DMS53 (cell line): ENCODE measurements around the gene EGLN2.
A peak's percentile ranks its signal among the peaks of the same experiment; 100 is the strongest.
"Not testable (repeated sequence)": the region's sequence is repeated elsewhere in the genome, so short reads cannot be mapped to it uniquely, and the experiment has no call there.

Experiments used
- DNase-seq: peaks from one replicate; lab custom pipeline; 2025; lab: John Stamatoyannopoulos, UW

Gene EGLN2

DNA sequence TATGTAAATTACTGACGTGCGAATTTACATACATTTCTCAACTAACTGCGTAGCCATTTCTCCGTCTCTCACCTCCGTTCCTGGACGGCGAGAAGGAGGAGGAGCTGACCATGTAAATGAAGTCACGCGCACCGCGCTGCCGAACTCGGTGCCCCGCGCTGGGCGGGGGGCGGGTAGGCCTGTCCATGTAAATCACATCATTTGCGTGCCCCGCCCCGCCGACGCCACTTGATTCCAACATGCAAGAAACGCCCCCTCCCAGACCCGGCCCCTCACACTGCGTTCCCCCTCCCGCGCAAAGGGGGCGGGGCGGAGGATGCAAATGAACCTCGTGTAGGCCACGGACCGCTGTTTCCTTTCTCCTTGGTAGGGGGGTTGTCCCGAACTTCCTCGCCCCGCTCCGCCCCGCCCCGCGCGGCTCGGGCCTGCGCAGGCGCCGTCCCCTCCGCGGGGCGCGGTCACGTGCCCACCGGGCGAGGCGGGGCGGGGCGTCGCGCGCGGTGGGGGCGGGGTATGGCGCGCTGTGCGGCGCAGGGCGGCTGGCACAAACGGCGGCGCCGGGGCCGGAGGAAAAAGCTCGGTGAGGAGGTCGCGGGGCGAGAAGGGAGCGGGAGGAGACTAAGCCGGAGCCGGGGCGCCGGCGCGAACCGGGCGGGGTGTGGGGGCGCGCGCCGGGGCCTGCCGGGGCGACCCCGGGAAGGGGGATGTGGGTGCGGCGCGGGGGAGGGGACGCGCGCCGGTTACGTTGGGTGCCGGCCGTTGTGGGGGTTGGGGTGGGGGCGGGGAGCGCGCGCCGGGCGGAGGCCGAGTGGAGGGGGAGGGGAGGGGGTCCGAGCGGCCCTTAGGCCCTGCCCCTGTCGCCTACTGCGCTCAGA is at the start of gene EGLN2:
TSS of gene EGLN2 (plus strand) at position 509 of the 875 bp plus-strand sequence. CDS start 1,382 bp downstream, outside the sequence.
- peak; percentile 100 for DNase-seq

- peak; percentile 100 for DNase-seq
Measured at GRCh38 chr19:40750058-40750873, 48.7 kb upstream of the EGLN2 start, which contains the start of gene ACTMAP. Gene ACTMAP (minus strand): TSS chr19:40750477. CDS start chr19:40749803, 674 bp downstream.

DNA sequence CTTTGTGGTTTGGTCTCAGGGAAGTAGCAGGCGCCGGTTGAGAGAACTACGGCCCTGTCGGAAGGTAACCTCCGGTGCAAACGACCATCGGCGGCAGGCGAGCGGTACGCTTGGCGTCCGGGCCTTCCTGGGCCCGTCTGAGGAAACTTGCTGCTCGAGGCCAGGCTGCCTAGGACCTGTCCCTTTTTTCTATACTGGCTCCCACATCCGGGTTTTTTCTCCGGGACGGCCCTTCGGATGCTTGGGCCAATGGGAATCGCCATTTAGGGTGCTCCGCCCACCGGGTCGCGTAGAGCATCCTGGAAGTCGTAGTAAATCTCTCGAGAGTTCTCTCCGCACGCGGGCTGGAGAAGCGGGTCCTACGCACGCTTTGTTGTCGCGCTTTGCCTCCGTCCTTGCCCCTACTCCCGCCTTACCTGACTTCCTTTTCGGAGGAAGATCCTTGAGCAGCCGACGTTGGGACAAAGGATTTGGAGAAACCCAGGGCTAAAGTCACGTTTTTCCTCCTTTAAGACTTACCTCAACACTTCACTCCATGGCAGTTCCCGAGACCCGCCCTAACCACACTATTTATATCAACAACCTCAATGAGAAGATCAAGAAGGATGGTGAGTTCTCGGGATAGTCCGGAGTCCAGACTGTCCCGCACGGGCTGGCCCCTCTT is 48.0 kb upstream of the EGLN2 start, which contains the start of gene SNRPA:
TSS of gene SNRPA (plus strand) at position 330 of the 664 bp plus-strand sequence. CDS start at position 536, 206 bp downstream.
- DNase-seq, result peak; percentile 100

DNA sequence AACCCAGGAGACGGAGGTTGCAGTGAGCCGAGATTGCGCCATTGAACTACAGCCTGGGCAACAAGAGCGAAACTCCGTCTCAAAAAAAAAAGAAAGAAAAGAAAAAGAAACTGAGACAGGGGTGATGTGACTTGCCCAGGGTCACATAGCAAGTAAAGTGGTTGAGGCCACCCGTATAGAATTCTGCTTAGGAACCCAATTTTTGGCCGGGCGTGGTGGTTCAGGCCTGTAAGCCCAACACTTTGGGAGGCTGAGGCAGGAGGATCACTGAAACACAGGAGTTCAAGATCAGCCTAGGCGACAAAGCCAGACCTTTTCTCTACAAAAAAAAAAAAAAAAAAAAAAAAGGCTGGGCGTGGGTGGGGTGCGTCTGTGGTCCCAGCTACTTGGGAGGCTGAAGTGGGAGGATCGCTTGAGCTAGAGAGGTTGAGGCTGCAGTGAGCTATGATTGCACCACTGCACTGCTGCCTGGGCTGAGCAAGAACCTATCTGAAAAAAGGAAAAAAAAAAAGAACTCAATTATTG is 46.7 kb upstream of the EGLN2 start:
- DNase-seq, result no peak

- DNase-seq, result no peak
Measured at GRCh38 chr19:40754611-40755247, 44.3 kb upstream of the EGLN2 start.

- DNase-seq, result no peak
Measured at GRCh38 chr19:40755248-40755624, 43.8 kb upstream of the EGLN2 start.

- DNase-seq, result no peak
Measured at GRCh38 chr19:40755791-40756190, 43.2 kb upstream of the EGLN2 start.

DNA sequence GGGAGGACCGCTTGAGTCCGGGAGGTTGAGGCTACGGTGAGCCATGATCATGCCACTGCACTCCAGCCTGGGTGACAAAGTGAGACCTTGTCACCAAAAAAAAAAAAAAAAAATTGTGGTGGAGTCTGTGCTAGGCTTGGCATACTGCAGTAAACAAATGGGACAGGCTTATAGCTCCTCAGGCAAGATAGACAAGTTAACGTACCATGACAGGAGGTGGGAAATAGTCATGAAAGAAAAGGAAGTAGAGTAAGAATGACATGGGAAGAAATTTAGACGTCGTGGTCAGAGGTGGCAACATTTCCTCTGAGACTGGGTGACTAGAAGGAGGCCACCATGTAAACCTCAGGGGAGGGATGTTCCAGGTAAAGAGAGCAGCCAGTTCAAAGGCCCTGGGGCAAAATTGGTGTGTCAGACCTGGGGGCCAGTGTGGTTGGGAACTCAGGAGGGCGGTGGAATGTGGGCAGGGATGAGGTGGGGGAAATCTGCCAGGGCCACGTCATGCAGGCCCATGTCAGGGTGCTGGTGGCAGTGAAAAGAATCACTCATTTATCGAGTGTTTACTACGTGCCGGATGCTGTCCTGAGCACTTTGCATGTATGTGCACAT is 42.4 kb upstream of the EGLN2 start:
- no peak for DNase-seq

- no peak for DNase-seq
Measured at GRCh38 chr19:40758491-40758890, 40.5 kb upstream of the EGLN2 start.

GRCh38 chr19:40759352-40759751 is 39.6 kb upstream of the EGLN2 start:
- DNase-seq, result no peak

- DNase-seq, result no peak
Measured at GRCh38 chr19:40762754-40763470, 36.1 kb upstream of the EGLN2 start.

DNA sequence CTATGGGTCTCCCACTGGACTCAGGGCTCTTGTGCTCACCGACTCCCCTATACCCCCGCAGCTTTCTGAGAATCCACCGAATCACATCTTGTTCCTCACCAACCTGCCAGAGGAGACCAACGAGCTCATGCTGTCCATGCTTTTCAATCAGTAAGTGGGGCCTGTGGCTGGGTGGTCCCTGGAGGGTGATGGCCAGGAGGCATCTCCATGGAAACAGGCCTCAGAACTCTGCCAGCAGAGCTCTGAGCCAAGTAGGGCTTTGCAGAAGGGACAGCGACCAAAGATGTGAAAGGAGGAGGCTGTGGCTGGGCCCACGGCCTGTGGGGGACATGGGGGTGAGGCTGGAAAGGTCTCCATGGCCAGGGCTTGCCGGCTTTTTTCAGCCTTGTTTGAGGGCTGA is 35.5 kb upstream of the EGLN2 start:
- DNase-seq, result no peak

DNA sequence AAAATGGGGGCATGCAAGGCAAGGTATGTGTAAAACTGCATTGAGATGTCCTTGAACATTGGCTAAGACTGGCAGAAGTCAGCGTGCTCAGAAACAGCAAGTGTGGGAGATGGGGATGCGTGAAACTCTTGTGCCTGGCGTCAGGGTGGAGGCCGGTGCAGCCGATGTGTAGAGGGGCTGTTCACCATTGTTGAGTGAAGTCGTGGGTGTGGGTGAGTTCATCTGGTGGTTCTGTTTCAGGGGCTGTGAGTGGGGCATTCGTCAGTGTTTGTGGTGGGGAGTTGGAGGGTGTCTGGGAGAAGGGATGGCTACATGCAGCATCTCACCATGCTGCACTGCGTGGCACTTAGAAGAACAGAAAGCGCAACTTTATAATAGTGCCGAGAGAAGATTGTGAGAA is 35.0 kb upstream of the EGLN2 start:
- DNase-seq, result no peak

- not testable (repeated sequence) for DNase-seq
Measured at GRCh38 chr19:40766385-40766784, 32.6 kb upstream of the EGLN2 start.

DNA sequence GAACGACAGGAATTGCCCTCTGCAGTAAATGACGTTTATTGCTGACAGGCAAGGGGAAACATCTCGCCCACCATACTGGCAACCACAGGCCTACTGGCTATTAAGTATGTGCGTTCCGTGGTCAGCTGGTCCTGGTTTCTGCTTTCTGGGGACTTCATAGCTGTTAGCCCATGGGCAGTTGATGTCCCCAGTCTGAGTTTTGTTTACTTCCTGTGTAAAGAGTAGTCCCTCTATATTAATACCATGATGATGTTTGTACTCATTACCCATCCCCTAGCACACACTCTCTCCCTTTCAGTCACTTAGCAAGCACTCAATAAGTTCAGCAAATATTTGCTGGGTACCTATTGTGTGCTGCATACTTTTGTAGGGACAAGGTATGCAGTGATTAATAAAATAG is 30.1 kb upstream of the EGLN2 start:
- peak; percentile 84 for DNase-seq

GRCh38 chr19:40771101-40771862 is 27.7 kb upstream of the EGLN2 start:
- peak; percentile 59 for DNase-seq

GRCh38 chr19:40774916-40775631 is 23.9 kb upstream of the EGLN2 start, which contains the start of gene MIA:
Gene MIA (plus strand): TSS chr19:40775521. CDS start chr19:40775543, 22 bp downstream.
- no peak for DNase-seq

DNA sequence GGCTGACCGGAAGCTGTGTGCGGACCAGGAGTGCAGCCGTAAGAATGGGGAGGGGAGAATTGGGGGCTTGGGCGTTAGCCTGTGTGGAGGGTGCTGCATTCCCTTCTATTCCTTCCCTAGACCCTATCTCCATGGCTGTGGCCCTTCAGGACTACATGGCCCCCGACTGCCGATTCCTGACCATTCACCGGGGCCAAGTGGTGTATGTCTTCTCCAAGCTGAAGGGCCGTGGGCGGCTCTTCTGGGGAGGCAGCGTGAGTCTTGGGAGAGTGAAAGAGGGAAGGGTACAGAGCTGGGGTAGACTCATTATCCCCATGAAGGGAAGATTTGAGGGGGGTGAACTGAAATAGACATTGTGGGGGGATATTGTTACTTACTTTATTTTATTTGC is 23.4 kb upstream of the EGLN2 start:
- no peak for DNase-seq

GRCh38 chr19:40776364-40776763 is 22.6 kb upstream of the EGLN2 start:
- no peak for DNase-seq
